Neuronal stem cell (in vitro differentiated cells): ENCODE results near the gene SORCS2.

Experiments
- DNase-seq: peaks from one replicate; pipeline ENCODE4 v3.0.0-alpha.2; 2013; ENCODE audit warnings: low spot score
- H2AFZ ChIP-seq: one replicate; pipeline ENCODE4 v1.6.1; 2013; ENCODE audit warnings: mild to moderate bottlenecking, low read length, inconsistent platforms
- H2AK5ac ChIP-seq: 2 replicates; pipeline ENCODE4 v1.6.1; 2013; ENCODE audit warnings: low read depth, mild to moderate bottlenecking, inconsistent platforms, low read length, moderate library complexity, mixed read lengths
- H2BK120ac ChIP-seq: 2 replicates; pipeline ENCODE4 v1.6.1; 2013; ENCODE audit warnings: low read depth, mild to moderate bottlenecking, inconsistent platforms, low read length, moderate library complexity, mixed read lengths
- H2BK12ac ChIP-seq: one replicate; pipeline ENCODE4 v1.6.1; 2013; ENCODE audit warnings: low read length, inconsistent platforms
- H2BK15ac ChIP-seq: 2 replicates; pipeline ENCODE4 v1.6.1; 2013; ENCODE audit warnings: mild to moderate bottlenecking, low read length, inconsistent platforms, mixed read lengths
- H2BK5ac ChIP-seq: one replicate; pipeline ENCODE4 v1.6.1; 2013; ENCODE audit warnings: inconsistent platforms, mild to moderate bottlenecking, low read length, moderate library complexity
- H3K14ac ChIP-seq: one replicate; pipeline ENCODE4 v1.6.1; 2013; ENCODE audit warnings: low read length, inconsistent platforms
- H3K18ac ChIP-seq: 2 replicates; pipeline ENCODE4 v1.6.1; 2013; ENCODE audit warnings: low read length, inconsistent platforms
- H3K23ac ChIP-seq: 2 replicates; pipeline ENCODE4 v1.6.1; 2013; ENCODE audit warnings: low read depth, mild to moderate bottlenecking, mixed read lengths, low read length, inconsistent platforms; ENCODE audit not compliant: poor library complexity
- H3K27ac ChIP-seq: replicated peaks from 3 replicates; pipeline ENCODE4 v1.5.1; 2013; ENCODE audit warnings: low read length, inconsistent platforms
- H3K27me3 ChIP-seq, 3 experiments: 2 replicates each; pipeline ENCODE4 v1.6.1; 2013; ENCODE audit warnings: low read length in 3 of 3, mild to moderate bottlenecking in 2 of 3, inconsistent platforms in 1 of 3, low read depth in 1 of 3, mixed read lengths in 1 of 3, moderate library complexity in 1 of 3; ENCODE audit not compliant: control insufficient read depth in 3 of 3, insufficient read depth in 3 of 3
- H3K36me3 ChIP-seq, 2 donors: replicated peaks in 1 of 2; 2 replicates each; pipeline ENCODE4 v1.6.1; 2013; ENCODE audit warnings: low read length in 2 of 2; ENCODE audit not compliant: control insufficient read depth in 2 of 2, insufficient read depth in 2 of 2
- H3K4ac ChIP-seq: 2 replicates; pipeline ENCODE4 v1.6.1; 2013; ENCODE audit warnings: inconsistent platforms, mild to moderate bottlenecking, low read length, moderate library complexity
- H3K4me1 ChIP-seq, 2 donors: 1 replicate in 1 of 2; 2 replicates in 1 of 2; pipeline ENCODE4 v1.6.1; 2013; ENCODE audit warnings: low read length in 2 of 2, low read depth in 1 of 2; ENCODE audit not compliant: control insufficient read depth in 2 of 2, insufficient read depth in 1 of 2
- H3K4me2 ChIP-seq: one replicate; pipeline ENCODE4 v1.6.1; 2013; ENCODE audit warnings: mild to moderate bottlenecking, low read length, inconsistent platforms; ENCODE audit not compliant: insufficient read depth, poor library complexity, severe bottlenecking
- H3K4me3 ChIP-seq, 2 donors: 2 replicates each; pipeline ENCODE4 v1.5.1; 2013; ENCODE audit warnings: low read length in 2 of 2, mild to moderate bottlenecking in 2 of 2, inconsistent platforms in 1 of 2, moderate library complexity in 1 of 2
- H3K79me1 ChIP-seq: one replicate; pipeline ENCODE4 v1.6.1; 2013; ENCODE audit warnings: low read depth, mild to moderate bottlenecking, inconsistent platforms, low read length, moderate library complexity
- H3K9ac ChIP-seq: one replicate; pipeline ENCODE4 v1.6.1; 2013; ENCODE audit warnings: mild to moderate bottlenecking, low read depth, low read length, inconsistent platforms; ENCODE audit not compliant: poor library complexity
- H3K9me3 ChIP-seq, 2 donors: replicated peaks in 1 of 2; 2 replicates each; pipeline versions ENCODE3 to v1.6.1; 2013; ENCODE audit warnings: low read length in 2 of 2, mild to moderate bottlenecking in 2 of 2, inconsistent platforms in 1 of 2, low read depth in 1 of 2, mixed read lengths in 1 of 2, moderate library complexity in 1 of 2; ENCODE audit not compliant: control insufficient read depth in 2 of 2, insufficient read depth in 1 of 2
- H4K8ac ChIP-seq: one replicate; pipeline ENCODE4 v1.6.1; 2013; ENCODE audit warnings: low read depth, mild to moderate bottlenecking, inconsistent platforms, low read length, moderate library complexity
- H4K91ac ChIP-seq: one replicate; pipeline ENCODE4 v1.6.1; 2013; ENCODE audit warnings: low read length, low read depth, mild to moderate bottlenecking, inconsistent platforms; ENCODE audit not compliant: poor library complexity
- whole genome bisulfite sequencing, 2 donors: extraction: QIAGEN DNeasy Blood & Tissue Kit; methylation state at CpG; one replicate each; pipeline ENCODE4 v1.1.7; 2013; ENCODE audit warnings: missing lambda C conversion rate in 2 of 2, mixed read lengths in 1 of 2; ENCODE audit not compliant: insufficient read length in 2 of 2, insufficient replicate concordance in 1 of 2; ENCODE audit errors: extremely low coverage in 2 of 2; 5-methylcytosine and 5-hydroxymethylcytosine counted together

The SORCS2 gene

DNA sequence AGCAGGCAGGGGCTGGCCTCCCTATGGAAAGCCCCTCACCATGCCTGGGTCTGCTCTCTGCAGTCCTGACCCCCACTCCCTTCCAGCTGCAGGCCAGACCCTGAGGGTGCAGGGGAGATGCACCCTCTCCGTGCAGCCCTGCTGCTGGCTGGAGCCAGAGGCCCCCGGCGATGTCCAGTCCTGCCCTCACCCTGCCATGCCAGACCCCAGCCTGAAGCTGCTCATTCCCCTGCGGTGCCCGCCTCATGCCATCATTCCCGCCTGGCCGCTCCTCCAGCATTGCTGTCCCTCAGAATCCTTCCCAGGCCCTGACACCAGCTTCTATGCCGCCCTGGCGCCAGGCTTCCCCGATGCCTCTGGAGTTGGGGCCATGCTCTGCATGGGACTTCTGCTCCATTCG, 72.4 kb downstream of the SORCS2 start:
- Histone ChIP-seq H3K4me2 (no peak overlapping the region), H3K27ac (no peak overlapping the region), H2BK15ac (peak overlapping the region; percentile 60), H3K4ac (no peak overlapping the region), H3K9me3 (peaks cover 0 to 1% of the 10 kb centered on the region in 2 donors), H4K8ac (no peak overlapping the region), H3K36me3 (no peaks in the 10 kb centered on the region), H3K23ac (peak overlapping the region; percentile 58), H3K79me1 (no peaks in the 10 kb centered on the region), H2AFZ (no peak overlapping the region), H3K4me1 (peaks cover 0 to 4% of the 10 kb centered on the region in 2 donors), H3K27me3 (no peaks in the 10 kb centered on the region), H3K14ac (peak overlapping the region; percentile 72), H3K18ac (peak overlapping the region; percentile 83), H3K9ac (no peak overlapping the region), H2BK12ac (peak overlapping the region; percentile 75), H2AK5ac (peak overlapping the region; percentile 61), H2BK5ac (no peak overlapping the region), H3K4me3 (no peak overlapping the region), H2BK120ac (no peak overlapping the region), H4K91ac (no peak overlapping the region)
- no CpG with 5 or more reads among the region's 11 CpGs for WGBS, 2 donors
- DNase-seq: no peak

DNA sequence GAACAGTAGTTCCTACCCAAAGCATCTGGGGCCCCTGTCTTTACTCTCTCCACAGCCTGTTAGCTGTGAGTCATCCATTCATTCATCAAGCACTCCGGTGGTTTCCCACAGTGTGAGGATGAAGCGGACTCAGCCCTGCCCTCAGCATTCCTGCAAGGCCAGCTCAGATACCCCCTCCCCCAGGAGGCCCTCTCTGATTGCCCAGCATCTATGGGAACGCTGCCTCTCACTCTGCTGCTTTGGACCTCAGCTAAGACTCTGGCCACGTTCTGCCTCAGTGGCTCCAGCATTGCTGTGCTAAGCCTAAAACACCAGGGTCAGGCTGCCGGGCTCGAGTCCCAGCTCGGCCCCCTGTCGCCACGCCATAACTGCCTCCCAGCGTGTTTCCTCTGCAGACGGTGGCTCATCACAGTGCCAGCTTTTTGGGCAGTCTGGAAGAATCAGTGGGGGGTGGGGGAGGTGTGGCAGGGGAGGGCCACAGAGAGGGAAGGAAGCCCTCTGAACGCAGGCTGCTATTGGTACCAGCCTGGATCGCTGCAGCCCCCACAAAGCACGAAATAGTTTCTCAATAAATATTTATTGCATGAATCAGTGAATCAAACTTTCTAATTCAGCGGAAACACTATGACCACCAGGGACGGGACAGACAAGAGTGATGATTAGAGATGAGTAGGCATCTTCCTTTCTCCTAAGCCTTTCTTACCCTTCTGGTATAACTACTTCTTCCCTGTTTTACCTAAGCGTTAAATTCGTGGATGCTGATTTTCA, 74.4 kb downstream of the SORCS2 start:
- H4K8ac ChIP-seq: no peak overlapping the region
- no peak overlapping the region for H3K4me3 ChIP-seq
- H2AFZ ChIP-seq: no peak overlapping the region
- H2BK15ac ChIP-seq: no peak overlapping the region
- DNase-seq: no peak
- H3K9me3 ChIP-seq: peaks cover 0 to 5% of the 10 kb centered on the region in 2 donors
- H3K4ac ChIP-seq: no peak overlapping the region
- H2AK5ac ChIP-seq: peak overlapping the region; percentile 53
- H3K27ac ChIP-seq: no peak overlapping the region
- no peak overlapping the region for H2BK12ac ChIP-seq
- H3K23ac ChIP-seq: no peak overlapping the region
- no peak overlapping the region for H2BK120ac ChIP-seq
- H2BK5ac ChIP-seq: no peak overlapping the region
- no peaks in the 10 kb centered on the region for H3K79me1 ChIP-seq
- H3K27me3 ChIP-seq: peaks cover 0 to 8% (median 0%) of the 10 kb centered on the region in 3 experiments
- H3K36me3 ChIP-seq: no peaks in the 10 kb centered on the region
- no peak overlapping the region for H4K91ac ChIP-seq
- H3K9ac ChIP-seq: peak overlapping the region; percentile 25
- H3K4me1 ChIP-seq: peaks cover 0 to 4% of the 10 kb centered on the region in 2 donors
- H3K18ac ChIP-seq: peak overlapping the region; percentile 40
- no peak overlapping the region for H3K14ac ChIP-seq
- H3K4me2 ChIP-seq: no peak overlapping the region
- no CpG with 5 or more reads among the region's 18 CpGs for WGBS, 2 donors

GRCh38 chr4:7267829-7268228, 75.5 kb downstream of the SORCS2 start:
- Histone ChIP-seq H3K4me1 (peaks cover 0 to 4% of the 10 kb centered on the region in 2 donors), H3K27me3 (peaks cover 0 to 8% (median 0%) of the 10 kb centered on the region in 3 experiments), H3K79me1 (no peaks in the 10 kb centered on the region), H3K4me3 (no peak overlapping the region), H3K18ac (no peak overlapping the region), H2AFZ (no peak overlapping the region), H3K4me2 (no peak overlapping the region), H2BK15ac (no peak overlapping the region), H2BK5ac (no peak overlapping the region), H3K36me3 (no peaks in the 10 kb centered on the region), H2BK12ac (no peak overlapping the region), H3K27ac (no peak overlapping the region), H4K91ac (no peak overlapping the region), H2BK120ac (no peak overlapping the region), H3K9ac (no peak overlapping the region), H3K23ac (no peak overlapping the region), H3K9me3 (peaks cover 0 to 5% of the 10 kb centered on the region in 2 donors), H4K8ac (no peak overlapping the region), H3K4ac (no peak overlapping the region), H3K14ac (no peak overlapping the region), H2AK5ac (no peak overlapping the region)
- WGBS, 2 donors: no CpG with 5 or more reads among the region's 7 CpGs
- no peak for DNase-seq

GRCh38 chr4:7268941-7269340, 76.6 kb downstream of the SORCS2 start:
- Histone ChIP-seq H4K8ac (no peak overlapping the region), H2BK12ac (no peak overlapping the region), H3K14ac (no peak overlapping the region)

More at GRCh38 chr4:7268941-7269340, 76.6 kb downstream of the SORCS2 start:
- no peak overlapping the region for H3K4ac ChIP-seq
- peaks cover 0 to 5% of the 10 kb centered on the region in 2 donors for H3K9me3 ChIP-seq
- peak overlapping the region; percentile 68 for H2AK5ac ChIP-seq
- H2AFZ ChIP-seq: no peak overlapping the region
- H3K27me3 ChIP-seq: peaks cover 0 to 8% (median 0%) of the 10 kb centered on the region in 3 experiments
- no peak overlapping the region for H3K4me2 ChIP-seq
- H3K4me3 ChIP-seq: no peak overlapping the region
- no peak overlapping the region for H3K9ac ChIP-seq
- DNase-seq: no peak
- no peak overlapping the region for H3K27ac ChIP-seq
- H3K79me1 ChIP-seq: no peaks in the 10 kb centered on the region
- peaks cover 0 to 4% of the 10 kb centered on the region in 2 donors for H3K4me1 ChIP-seq
- H4K91ac ChIP-seq: no peak overlapping the region
- H3K36me3 ChIP-seq: no peaks in the 10 kb centered on the region
- H2BK5ac ChIP-seq: no peak overlapping the region
- H3K23ac ChIP-seq: peak overlapping the region; percentile 1
- peak overlapping the region; percentile 46 for H2BK15ac ChIP-seq
- peak overlapping the region; percentile 70 for H3K18ac ChIP-seq
- no peak overlapping the region for H2BK120ac ChIP-seq
- no CpG with 5 or more reads among the region's 10 CpGs for WGBS, 2 donors
